SK-N-MC (cell line): ENCODE measurements around the gene SLC39A7.

Source experiments
- DNase-seq: peaks from one replicate; pipeline ENCODE4 v3.0.0-alpha.2; 2011; ENCODE audit warnings: low read depth, low spot score
- H3K27ac ChIP-seq: fragments of 200-600 bp; sonication (generic); 2 replicates; pipeline ENCODE4 v1.5.1; 2016; ENCODE audit warnings: mixed run types
- H3K36me3 ChIP-seq: fragments of 200-600 bp; sonication (generic); 2 replicates; pipeline ENCODE4 v1.6.1; 2017; ENCODE audit warnings: antibody characterized with exemption, low read length, mixed read lengths; ENCODE audit not compliant: insufficient read depth
- H3K4me3 ChIP-seq: fragments of 200-600 bp; sonication (generic); 2 replicates; pipeline ENCODE4 v1.5.1; 2016
- H3K9ac ChIP-seq: fragments of 200-600 bp; sonication (generic); 2 replicates; pipeline ENCODE4 v1.8.0; 2017; ENCODE audit warnings: mixed run types, mixed read lengths; ENCODE audit not compliant: insufficient read length
- H3K9me3 ChIP-seq: fragments of 200-600 bp; sonication (generic); 2 replicates; pipeline ENCODE4 v1.6.1; 2017; ENCODE audit warnings: low read depth, mild to moderate bottlenecking, antibody characterized with exemption, low read length, moderate library complexity, mixed read lengths
- EZH2 ChIP-seq: fragments of 200-600 bp; sonication (generic); IDR thresholded peaks from one replicate; pipeline ENCODE4 v1.6.1; 2017; ENCODE audit warnings: antibody characterized with exemption
- FOXP2 ChIP-seq: optimal IDR thresholded peaks from 2 replicates; pipeline ENCODE3; 2011; ENCODE audit warnings: mild to moderate bottlenecking, moderate library complexity; ENCODE audit not compliant: insufficient read depth; ENCODE audit errors: extremely low read length, control extremely low read depth
- POLR2AphosphoS5 ChIP-seq: IDR thresholded peaks from 2 replicates; pipeline ENCODE4 v1.6.1; 2012; ENCODE audit warnings: mild to moderate bottlenecking, low read depth, low read length, borderline replicate concordance

SLC39A7 gene

DNA sequence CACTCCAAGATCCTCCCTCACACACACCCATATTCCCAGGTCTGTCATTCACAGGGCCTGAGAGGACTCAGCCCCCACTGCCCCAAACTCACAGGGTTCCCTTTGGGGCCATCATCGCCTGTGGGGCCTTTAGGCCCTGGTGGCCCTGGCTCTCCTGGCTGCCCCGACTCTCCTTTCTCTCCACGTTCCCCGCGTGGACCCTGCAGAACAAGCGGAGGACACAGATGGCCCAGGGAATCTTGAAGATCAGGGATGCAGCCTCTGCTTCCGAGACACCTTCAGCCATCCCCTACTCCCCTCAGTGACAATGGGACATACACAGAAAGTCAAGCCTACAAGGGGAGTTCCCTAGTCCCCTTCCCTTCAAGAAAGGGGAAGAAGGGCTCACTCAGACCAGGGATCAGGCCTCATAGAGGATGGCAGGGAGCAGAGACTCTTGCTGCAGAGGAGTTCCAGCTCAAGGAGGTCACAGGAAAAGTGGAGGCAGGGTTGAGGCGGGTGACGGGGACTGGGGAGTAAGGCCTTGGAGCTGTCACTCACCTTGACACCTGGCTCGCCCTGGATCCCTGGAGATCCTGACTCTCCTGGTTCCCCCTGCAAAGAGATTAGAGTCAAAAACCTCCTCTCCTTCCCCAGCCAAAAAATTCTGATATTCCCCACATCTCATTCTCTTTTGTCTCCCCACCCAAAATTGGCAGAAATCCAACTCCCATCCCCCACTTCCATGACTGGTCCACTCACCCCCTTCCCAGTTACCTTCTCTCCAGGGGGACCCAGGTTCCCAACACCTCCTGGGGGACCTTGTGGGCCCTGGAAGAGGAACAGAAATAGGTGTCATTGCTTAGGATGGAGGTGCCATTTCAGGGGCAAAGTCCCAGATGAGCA lies 31.1 kb upstream of the SLC39A7 start:
- Histone ChIP-seq H3K27ac (no peak overlapping the region), H3K9me3 (no peaks in the 10 kb centered on the region), H3K36me3 (no peaks in the 10 kb centered on the region), H3K4me3 (no peak overlapping the region), H3K9ac (no peak overlapping the region)
- TF ChIP-seq POLR2AphosphoS5 = no peak
- TF ChIP-seq FOXP2 = no peak
- TF ChIP-seq EZH2 = no peak
- DNase-seq = no peak

DNA sequence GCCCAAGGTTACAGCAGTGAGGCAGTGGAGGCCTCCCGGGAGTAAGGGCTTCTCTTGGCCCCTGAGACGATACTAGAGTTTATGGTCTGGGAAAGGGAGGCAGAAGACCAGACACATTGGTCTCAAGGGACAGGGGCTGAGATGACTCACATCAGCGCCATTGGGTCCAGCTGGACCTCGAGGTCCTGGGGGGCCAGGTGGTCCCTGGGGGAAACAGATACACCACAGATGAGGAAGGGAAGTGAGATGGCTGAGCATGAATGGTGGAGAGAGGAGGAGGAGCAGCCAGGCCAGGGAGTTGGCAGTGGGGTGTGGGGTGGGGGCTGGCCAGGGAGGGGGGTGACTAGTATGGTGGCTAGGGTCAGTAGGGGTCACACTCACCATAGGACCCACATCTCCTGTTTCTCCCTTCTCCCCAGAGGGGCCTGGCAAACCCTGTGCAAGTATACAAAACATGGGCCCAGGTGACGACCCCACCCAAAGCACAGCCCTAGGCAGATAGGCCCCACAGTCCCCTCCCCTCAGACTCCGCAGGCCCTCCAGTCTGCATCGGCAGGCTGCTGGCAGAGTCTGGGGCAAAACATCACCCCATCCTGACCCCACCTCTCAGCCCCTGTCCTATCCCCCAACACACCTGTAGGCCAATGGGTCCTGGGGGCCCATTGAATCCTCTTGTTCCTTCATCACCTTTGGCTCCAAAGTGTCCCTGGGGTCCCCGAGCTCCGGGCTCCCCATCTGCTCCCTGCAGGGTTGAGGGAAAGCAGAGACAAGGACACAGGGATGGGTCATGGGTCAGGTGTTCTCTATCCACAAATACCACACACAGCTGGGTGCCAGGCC lies 30.3 kb upstream of the SLC39A7 start:
- DNase-seq = no peak
- H3K27ac ChIP-seq = no peak overlapping the region
- no peak overlapping the region for H3K9ac ChIP-seq
- H3K9me3 ChIP-seq = no peaks in the 10 kb centered on the region
- H3K36me3 ChIP-seq = no peaks in the 10 kb centered on the region
- TF ChIP-seq POLR2AphosphoS5 (no peak), FOXP2 (no peak), EZH2 (no peak)
- H3K4me3 ChIP-seq = no peak overlapping the region

DNA sequence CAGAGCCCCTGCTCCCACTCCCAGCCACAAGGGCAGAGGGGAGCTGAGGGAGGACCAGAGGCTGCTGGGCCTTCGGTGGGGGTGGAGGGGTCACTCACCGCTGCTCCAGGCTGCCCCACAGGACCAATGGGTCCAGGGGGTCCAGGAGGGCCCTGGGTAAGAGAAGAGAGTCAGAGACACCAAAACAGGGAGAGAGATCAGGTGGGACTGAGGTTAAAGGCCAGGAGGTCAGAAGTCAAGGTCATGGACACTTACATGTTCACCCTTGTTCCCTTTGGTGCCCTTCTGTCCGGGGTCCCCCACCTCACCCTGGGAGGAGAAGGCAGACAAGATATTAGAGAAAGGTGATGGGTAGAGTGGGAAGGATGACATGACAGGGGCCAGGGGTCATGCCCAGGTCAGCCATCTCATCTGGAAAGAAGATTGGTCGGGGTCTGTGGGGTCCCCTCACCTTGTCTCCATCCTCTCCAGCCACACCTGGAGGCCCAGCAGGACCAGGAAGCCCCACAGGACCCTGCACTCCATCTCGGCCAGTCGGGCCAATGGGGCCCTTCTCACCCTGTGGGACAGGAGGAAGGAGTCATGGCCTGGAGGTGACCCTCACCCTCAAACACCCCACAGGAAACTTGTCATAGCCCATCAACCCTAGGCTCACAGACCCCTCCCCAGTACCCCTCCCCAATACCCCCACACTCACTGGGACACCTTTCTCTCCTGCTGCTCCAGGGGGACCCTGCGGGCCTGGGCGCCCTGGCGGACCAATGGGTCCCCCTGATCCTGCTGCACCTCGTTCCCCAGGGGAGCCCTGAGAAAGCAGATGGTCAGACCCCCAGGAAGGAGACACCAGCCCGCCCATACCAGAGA lies 29.4 kb upstream of the SLC39A7 start:
- no peak overlapping the region for H3K4me3 ChIP-seq
- TF ChIP-seq EZH2 (no peak), FOXP2 (no peak), POLR2AphosphoS5 (no peak)
- no peak for DNase-seq
- no peak overlapping the region for H3K27ac ChIP-seq
- H3K36me3 ChIP-seq = no peaks in the 10 kb centered on the region
- no peak overlapping the region for H3K9ac ChIP-seq
- no peaks in the 10 kb centered on the region for H3K9me3 ChIP-seq

DNA sequence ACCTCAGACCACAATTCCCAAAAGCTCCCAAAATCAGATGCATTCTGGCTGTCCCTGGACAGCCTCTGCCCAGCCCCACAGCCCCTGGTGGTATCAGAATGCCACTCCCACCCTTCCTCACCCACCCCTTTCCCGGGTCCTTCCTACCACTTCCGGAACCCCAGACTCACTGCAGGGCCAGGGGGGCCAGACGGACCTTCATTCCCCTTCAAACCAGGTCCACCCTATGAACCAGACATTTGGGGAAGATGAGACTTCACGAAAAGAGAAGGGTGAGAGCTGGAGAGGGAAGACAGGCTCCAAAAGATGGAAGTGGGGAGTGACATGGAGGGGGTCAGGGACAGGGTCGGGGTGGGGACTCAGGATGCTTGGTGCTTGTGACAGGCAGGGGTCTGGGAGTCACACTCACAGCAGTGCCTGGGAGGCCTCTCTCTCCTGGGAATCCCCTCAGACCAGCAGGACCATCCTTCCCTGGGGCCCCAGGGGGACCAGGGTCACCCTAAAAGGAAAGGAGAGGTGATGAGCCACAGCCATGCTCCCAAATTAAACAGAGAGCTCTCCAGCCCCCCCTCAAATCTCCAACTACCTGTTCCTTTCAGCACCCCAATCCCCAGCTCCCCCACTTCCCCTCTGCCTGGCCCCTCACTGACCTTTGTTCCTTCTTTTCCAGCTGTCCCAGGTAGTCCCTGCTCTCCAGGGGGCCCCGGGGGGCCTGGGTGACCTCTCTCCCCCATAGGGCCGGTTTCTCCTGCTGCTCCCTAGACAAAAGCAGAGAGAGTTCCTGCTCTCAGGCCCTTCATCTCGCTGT lies 28.6 kb upstream of the SLC39A7 start:
- Histone ChIP-seq H3K9ac (no peak overlapping the region), H3K9me3 (no peaks in the 10 kb centered on the region), H3K36me3 (no peaks in the 10 kb centered on the region), H3K27ac (no peak overlapping the region), H3K4me3 (no peak overlapping the region)
- TF ChIP-seq EZH2 (no peak), POLR2AphosphoS5 (no peak), FOXP2 (no peak)
- no peak for DNase-seq

DNA sequence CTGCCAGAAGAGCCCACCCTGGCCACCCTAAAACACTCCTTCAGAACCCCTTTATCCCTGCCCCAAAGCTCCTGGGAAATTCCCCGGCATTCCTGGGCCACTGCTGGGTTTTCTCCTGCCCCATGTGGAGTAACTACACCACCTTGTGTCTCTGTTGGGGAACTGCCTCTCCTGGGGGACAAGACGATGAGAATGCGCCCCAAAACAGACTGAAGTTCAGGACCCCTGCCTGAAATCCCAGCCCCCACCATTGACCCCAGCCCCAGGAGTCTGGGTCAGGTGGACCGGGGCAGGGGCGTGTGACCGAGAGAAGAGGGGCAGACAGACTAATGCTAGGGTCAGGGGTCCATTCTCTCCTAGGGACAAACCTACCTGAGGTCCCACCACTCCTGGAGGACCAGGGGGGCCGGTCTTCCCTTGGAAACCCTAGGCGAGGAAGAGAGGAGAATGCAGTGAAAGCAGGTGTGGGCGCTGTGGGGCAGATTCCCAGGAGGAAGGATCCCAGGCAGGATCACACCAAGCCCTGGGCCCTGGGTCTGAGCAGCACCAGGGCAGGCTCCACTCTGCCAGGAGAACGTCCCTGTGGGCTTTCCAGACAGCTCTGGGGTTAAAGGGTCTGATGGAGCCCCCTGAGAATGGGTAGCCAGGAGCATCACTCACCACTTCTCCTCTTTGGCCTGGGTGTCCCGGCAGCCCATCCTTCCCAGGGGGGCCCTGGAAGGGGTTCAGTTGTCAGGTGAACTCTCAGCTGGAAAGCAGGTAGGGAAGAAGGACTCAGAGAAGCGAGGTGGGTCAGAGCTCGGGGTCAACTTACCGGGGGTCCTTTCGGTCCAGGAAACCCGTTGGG lies 27.8 kb upstream of the SLC39A7 start:
- no peak overlapping the region for H3K27ac ChIP-seq

DNA sequence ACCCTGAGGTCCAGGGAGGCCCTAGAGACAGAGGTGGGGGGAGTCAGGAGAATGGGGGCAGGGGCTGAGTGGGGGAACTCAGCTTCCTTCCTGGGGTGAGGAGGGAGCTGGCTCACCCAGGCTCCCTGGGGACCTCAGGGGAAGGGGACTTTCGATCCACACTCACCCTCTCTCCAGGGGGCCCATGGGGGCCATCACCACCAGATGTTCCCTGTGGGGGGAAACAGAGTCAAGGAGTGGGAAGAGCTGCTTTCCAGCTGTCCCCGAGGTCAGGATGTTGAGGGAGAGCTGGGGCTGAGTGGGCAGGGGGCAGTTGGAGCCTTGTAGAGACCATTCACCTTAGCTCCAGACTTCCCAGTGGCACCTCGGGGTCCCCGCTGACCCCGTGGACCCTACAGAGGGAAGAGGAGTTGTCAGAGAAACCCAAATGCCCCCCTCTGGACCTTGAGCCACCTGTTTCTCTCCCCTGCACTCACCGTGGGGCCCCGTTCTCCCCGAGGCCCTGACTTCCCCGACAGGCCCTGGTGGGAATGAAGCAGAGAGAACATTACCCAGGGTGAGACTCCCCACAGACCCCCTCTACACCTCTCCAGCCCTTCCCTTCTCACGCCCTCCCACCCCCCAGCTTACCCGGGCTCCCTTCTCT lies 27.0 kb upstream of the SLC39A7 start:
- Histone ChIP-seq H3K27ac (no peak overlapping the region), H3K9ac (no peak overlapping the region), H3K9me3 (no peaks in the 10 kb centered on the region), H3K4me3 (no peak overlapping the region), H3K36me3 (no peaks in the 10 kb centered on the region)
- DNase-seq = no peak
- TF ChIP-seq FOXP2 (no peak), POLR2AphosphoS5 (no peak), EZH2 (no peak)

More for the DNA sequence above, 27.8 kb upstream of the SLC39A7 start:
- no peak overlapping the region for H3K4me3 ChIP-seq
- no peak overlapping the region for H3K9ac ChIP-seq
- no peak for DNase-seq
- H3K9me3 ChIP-seq = no peaks in the 10 kb centered on the region
- TF ChIP-seq POLR2AphosphoS5 (no peak), EZH2 (no peak), FOXP2 (no peak)
- no peaks in the 10 kb centered on the region for H3K36me3 ChIP-seq
